ENCODE data around the gene SLC7A8. TPM values are rescaled to one million over a fixed set of nuclear protein-coding genes. Genes with fewer than 3 reads are reported as not detected.

Gene SLC7A8
- total RNA-seq, 2 experiments from 2014 or later: 1.5 to 1.9 TPM

DNA sequence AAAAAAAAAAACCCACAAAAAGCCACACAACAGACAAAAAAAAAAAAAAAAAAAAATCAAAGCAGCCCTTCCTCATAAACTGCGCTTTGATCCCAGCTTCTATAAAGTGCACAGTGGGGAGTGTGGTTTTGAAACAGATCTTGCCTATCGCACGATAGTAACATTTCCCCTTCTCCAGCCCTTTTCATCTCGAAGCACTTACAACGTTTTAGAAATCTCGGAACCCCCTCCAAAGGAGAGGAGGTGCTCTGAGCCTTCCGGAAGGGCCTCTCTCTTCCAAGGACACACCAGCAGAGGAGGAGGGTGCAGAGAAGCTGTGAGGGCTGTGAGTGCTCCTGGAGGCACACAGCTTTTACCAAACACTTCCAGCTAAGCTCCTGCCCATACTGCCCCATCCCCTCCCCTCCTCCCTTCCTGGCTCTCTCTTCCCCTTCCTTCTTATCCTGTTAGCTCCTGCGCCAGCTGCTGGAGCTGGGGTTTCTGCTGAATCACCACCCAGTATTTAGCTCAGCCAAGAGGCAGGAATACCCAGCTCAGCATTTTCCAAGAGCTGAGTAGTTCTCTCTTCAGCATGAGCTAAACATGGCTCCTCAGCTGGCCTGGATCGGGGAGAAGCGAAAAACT lies 28.4 kb downstream of the SLC7A8 start:
- ChIA-PET CTCF (interaction anchor here (0.5 to 2.4 kb wide), 2 partner anchors 34 to 584 kb away, joined by 3 to 8 read pairs; no protein-coding TSS in a partner anchor), POLR2A (no interaction called here)
- DNase-seq: no peak
- peak overlapping the region; percentile 47 for H3K27ac Mint-ChIP-seq
- H3K36me3 Mint-ChIP-seq (ENCODE audit: low read depth): no peaks in the 10 kb centered on the region
- no peak for ATAC-seq
- intact Hi-C loops (cut with micrococcal nuclease): no loop called here
- H3K4me3 Mint-ChIP-seq: no peak overlapping the region
- peaks cover 13% of the 10 kb centered on the region for H3K4me1 Mint-ChIP-seq (ENCODE audit: low read depth)
- no peaks in the 10 kb centered on the region for H3K27me3 Mint-ChIP-seq
- TF ChIP-seq, protein P1, sequence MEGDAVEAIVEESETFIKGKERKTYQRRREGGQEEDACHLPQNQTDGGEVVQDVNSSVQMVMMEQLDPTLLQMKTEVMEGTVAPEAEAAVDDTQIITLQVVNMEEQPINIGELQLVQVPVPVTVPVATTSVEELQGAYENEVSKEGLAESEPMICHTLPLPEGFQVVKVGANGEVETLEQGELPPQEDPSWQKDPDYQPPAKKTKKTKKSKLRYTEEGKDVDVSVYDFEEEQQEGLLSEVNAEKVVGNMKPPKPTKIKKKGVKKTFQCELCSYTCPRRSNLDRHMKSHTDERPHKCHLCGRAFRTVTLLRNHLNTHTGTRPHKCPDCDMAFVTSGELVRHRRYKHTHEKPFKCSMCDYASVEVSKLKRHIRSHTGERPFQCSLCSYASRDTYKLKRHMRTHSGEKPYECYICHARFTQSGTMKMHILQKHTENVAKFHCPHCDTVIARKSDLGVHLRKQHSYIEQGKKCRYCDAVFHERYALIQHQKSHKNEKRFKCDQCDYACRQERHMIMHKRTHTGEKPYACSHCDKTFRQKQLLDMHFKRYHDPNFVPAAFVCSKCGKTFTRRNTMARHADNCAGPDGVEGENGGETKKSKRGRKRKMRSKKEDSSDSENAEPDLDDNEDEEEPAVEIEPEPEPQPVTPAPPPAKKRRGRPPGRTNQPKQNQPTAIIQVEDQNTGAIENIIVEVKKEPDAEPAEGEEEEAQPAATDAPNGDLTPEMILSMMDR (IDR thresholded peaks at IDR 0.05): no peak
- H3K9me3 Mint-ChIP-seq: no peaks in the 10 kb centered on the region

DNA sequence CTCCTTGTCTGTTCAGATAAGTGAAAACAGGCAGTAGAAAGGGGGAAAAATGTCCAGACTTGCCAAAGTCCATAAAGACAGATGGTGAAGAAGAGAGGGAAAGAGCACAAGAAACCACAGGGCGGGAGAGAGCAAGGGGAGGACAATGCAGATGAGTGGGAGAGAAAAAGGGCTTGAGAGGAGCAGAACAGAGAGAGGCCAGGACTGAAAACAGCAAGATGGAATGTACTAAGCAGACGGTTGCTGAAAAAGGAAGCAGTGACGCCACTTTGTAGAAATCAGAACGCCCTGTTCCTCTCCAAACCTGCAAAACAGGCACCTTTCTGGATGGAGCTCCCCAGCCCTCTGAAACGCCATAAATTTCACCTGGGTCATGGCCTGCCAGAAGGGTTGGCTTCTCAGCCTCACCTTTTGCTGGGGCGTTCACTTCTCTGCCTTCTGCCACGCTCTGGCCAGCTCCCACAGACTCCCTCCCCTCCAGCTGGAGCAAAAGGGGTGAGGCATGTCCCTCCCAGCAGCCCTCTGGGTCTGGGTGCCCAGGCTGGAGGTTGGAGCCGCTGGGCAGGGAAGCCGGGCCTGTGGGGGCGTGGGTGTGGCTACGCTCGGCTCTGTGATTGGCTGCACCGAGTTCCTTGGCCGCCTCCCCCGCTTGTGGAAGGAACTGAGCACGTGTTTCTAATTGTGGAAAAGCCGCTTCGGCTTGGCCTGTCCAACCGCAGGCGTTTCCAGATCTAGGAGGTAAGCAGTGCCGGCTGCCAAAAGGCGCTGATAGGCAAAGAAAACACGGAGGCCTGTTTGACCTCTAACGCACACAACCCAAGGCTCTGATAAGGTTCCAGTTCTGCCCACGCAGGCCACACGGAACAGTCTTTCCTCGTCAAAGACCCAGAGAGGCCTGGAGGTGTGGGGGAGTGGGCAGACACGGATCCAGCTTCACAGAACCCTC lies 29.3 kb downstream of the SLC7A8 start:
- intact Hi-C loops (cut with micrococcal nuclease): no loop called here
- ChIA-PET CTCF (no interaction called here), POLR2A (no interaction called here)
- ATAC-seq (no peak), DNase-seq (peak; percentile 6)
- no peaks in the 10 kb centered on the region for H3K27me3 Mint-ChIP-seq
- H3K27ac Mint-ChIP-seq: no peak overlapping the region
- H3K9me3 Mint-ChIP-seq: no peaks in the 10 kb centered on the region
- no peaks in the 10 kb centered on the region for H3K36me3 Mint-ChIP-seq (ENCODE audit: low read depth)
- TF ChIP-seq, protein P1 (IDR thresholded peaks at IDR 0.05): no peak
- peaks cover 13% of the 10 kb centered on the region for H3K4me1 Mint-ChIP-seq (ENCODE audit: low read depth)
- H3K4me3 Mint-ChIP-seq: no peak overlapping the region

DNA sequence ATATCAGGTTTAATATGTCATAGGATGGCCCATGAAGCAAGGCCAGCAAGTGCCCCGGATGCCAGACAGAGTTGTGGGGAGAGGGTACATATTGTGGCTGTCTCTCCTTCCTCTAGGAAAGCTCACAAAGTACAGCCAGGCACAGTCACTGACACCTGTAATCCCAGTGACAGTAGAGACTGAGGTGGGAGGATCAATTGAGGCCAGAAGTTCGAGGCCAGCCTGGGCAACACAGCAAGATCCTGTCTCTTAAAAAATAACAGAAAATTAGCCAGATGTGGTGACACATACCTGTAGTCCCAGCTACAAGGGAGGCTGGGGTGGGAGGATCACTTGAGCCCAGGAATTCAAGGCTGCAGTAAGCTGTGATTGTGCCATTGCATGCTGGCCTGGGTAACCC lies 32.1 kb downstream of the SLC7A8 start:
- Mint-ChIP-seq H3K4me3 (no peak overlapping the region), H3K27ac (no peak overlapping the region), H3K36me3 (ENCODE audit: low read depth) (no peaks in the 10 kb centered on the region), H3K27me3 (peaks cover 3% of the 10 kb centered on the region), H3K4me1 (ENCODE audit: low read depth) (peaks cover 13% of the 10 kb centered on the region), H3K9me3 (no peaks in the 10 kb centered on the region)
- POLR2A ChIA-PET: no interaction called here
- ATAC-seq (no peak), DNase-seq (no peak)
- TF ChIP-seq, protein P1 (IDR thresholded peaks at IDR 0.05): no peak
- CTCF ChIA-PET: interaction anchor here (0.9 to 1.5 kb wide), 5 partner anchors 19 to 158 kb away, joined by 3 to 12 read pairs (median 3); no protein-coding TSS in a partner anchor
- intact Hi-C loops (cut with micrococcal nuclease): no loop called here

DNA sequence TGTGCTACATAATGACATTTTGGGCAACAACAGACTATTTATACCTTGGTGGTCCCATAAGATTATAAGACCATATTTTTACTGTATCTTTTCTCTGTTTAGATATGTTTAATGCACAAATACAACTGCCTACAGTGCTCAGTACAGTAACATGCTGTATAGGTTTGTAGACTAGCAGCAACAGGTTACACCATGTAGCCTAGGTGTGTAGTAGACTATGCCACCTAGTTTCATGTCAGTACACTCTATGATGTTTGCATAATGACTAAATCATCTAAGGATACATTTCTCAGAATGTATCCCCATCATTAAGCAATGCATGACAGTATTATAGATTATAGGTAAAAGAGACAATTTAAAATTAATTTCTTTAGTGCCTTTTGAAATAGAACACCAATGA lies 33.7 kb downstream of the SLC7A8 start:
- Mint-ChIP-seq H3K4me3 (no peak overlapping the region), H3K27me3 (peaks cover 3% of the 10 kb centered on the region), H3K9me3 (no peaks in the 10 kb centered on the region), H3K4me1 (ENCODE audit: low read depth) (peaks cover 10% of the 10 kb centered on the region), H3K27ac (no peak overlapping the region), H3K36me3 (ENCODE audit: low read depth) (no peaks in the 10 kb centered on the region)
- intact Hi-C loops (cut with micrococcal nuclease): no loop called here
- ChIA-PET POLR2A (interaction anchor here (0.6 to 1.3 kb wide), 2 partner anchors 41 to 129 kb away, joined by 4 to 5 read pairs; no protein-coding TSS in a partner anchor), CTCF (interaction anchor here (1.4 kb wide), 1 partner anchor 29 kb away, joined by 6 read pairs; no protein-coding TSS in a partner anchor)
- no peak for DNase-seq
- ATAC-seq: no peak
- TF ChIP-seq, protein P1 (IDR thresholded peaks at IDR 0.05): no peak
